ENCODE results near the gene SOCS3. TPM values are rescaled to one million over a fixed set of nuclear protein-coding genes. Genes with fewer than 3 reads are reported as not detected.
A peak's percentile ranks its signal among the peaks of the same experiment; 100 is the strongest.

Gene SOCS3
- total RNA-seq, 1 experiment from 2014 or later, result 21.7 TPM

GRCh38 chr17:78345791-78346494 lies 13.9 kb downstream of the SOCS3 start:
- CTCF ChIA-PET, result no interaction called here
- no peak overlapping the region for H2AFZ ChIP-seq
- H3K27me3 ChIP-seq (ENCODE audit: insufficient read depth, low read depth), result no peaks in the 10 kb centered on the region
- H3K9me2 ChIP-seq (ENCODE audit: insufficient read depth), result no peaks in the 10 kb centered on the region
- DNase-seq, result no peak
- H3K4me2 ChIP-seq, result no peak overlapping the region
- no TSS peak for BruUV-seq (replicated peaks)
- no peak overlapping the region for H3K27ac ChIP-seq
- POLR2A ChIA-PET (ENCODE audit: unreplicated experiment), result interaction anchor here (0.6 kb wide), 2 partner anchors 18 to 46 kb away, joined by 3 read pairs; no protein-coding TSS in a partner anchor
- H3K4me3 ChIP-seq, result no peak overlapping the region
- H3K9me3 ChIP-seq (ENCODE audit: insufficient read depth, low read depth), result no peaks in the 10 kb centered on the region
- intact Hi-C loops (cut with micrococcal nuclease; ENCODE audit: unreplicated experiment), result no loop called here
- peaks cover 33% of the 10 kb centered on the region; the same call in 1 of the 2 replicates for H3F3A ChIP-seq (ENCODE audit: insufficient read depth, low read depth)
- H4K20me1 ChIP-seq (ENCODE audit: insufficient read depth), result no peaks in the 10 kb centered on the region
- no peaks in the 10 kb centered on the region for H3K79me2 ChIP-seq (ENCODE audit: low read depth)
- H3K4me1 ChIP-seq (replicated peaks; ENCODE audit: insufficient read depth), result peaks cover 40% of the 10 kb centered on the region
- no peaks in the 10 kb centered on the region for H3K36me3 ChIP-seq (ENCODE audit: low read depth)
- TF ChIP-seq, protein P1, sequence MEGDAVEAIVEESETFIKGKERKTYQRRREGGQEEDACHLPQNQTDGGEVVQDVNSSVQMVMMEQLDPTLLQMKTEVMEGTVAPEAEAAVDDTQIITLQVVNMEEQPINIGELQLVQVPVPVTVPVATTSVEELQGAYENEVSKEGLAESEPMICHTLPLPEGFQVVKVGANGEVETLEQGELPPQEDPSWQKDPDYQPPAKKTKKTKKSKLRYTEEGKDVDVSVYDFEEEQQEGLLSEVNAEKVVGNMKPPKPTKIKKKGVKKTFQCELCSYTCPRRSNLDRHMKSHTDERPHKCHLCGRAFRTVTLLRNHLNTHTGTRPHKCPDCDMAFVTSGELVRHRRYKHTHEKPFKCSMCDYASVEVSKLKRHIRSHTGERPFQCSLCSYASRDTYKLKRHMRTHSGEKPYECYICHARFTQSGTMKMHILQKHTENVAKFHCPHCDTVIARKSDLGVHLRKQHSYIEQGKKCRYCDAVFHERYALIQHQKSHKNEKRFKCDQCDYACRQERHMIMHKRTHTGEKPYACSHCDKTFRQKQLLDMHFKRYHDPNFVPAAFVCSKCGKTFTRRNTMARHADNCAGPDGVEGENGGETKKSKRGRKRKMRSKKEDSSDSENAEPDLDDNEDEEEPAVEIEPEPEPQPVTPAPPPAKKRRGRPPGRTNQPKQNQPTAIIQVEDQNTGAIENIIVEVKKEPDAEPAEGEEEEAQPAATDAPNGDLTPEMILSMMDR (conservative IDR thresholded peaks at IDR 0.05), result no peak
- no peak for TF ChIP-seq EZH2 (IDR thresholded peaks at IDR 0.05; ENCODE audit: low read depth)

DNA sequence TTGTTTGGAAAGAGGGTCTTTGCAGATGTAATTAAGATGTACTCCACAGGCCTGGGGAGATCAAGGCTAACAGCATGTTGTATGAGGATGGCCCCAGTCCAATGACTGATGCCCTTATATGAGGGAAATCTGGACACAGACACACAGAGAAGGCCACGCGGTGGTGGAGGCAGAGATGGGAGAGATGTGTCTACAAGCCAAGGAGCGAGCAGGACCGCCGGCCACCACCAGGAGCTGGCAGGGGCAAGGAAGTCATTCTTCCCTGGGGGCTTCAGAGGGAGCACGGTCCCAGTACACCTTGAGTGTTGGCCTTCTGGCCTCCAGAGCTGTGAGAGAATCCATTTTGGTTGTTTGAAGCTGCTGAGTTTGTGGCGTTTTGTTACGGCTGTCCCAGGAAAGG lies 14.7 kb downstream of the SOCS3 start:
- POLR2A ChIA-PET (ENCODE audit: unreplicated experiment), result interaction anchor here (0.6 kb wide), 1 partner anchor 19 kb away, joined by 3 read pairs; no protein-coding TSS in a partner anchor
- Histone ChIP-seq H3K36me3 (ENCODE audit: low read depth) (no peaks in the 10 kb centered on the region), H3K4me2 (no peak overlapping the region), H3K79me2 (ENCODE audit: low read depth) (no peaks in the 10 kb centered on the region), H3K4me1 (replicated peaks; ENCODE audit: insufficient read depth) (peaks cover 48% of the 10 kb centered on the region), H3K9me2 (ENCODE audit: insufficient read depth) (no peaks in the 10 kb centered on the region), H3K4me3 (no peak overlapping the region), H3F3A (ENCODE audit: insufficient read depth, low read depth) (peaks cover 33% of the 10 kb centered on the region; the same call in 1 of the 2 replicates), H3K27me3 (ENCODE audit: insufficient read depth, low read depth) (no peaks in the 10 kb centered on the region), H4K20me1 (ENCODE audit: insufficient read depth) (no peaks in the 10 kb centered on the region), H3K27ac (no peak overlapping the region), H3K9me3 (ENCODE audit: insufficient read depth, low read depth) (no peaks in the 10 kb centered on the region), H2AFZ (no peak overlapping the region)
- CTCF ChIA-PET, result no interaction called here
- no TSS peak for BruUV-seq (replicated peaks)
- intact Hi-C loops (cut with micrococcal nuclease; ENCODE audit: unreplicated experiment), result no loop called here
- no peak for DNase-seq
- TF ChIP-seq, protein P1 (conservative IDR thresholded peaks at IDR 0.05), result no peak
- no peak for TF ChIP-seq EZH2 (IDR thresholded peaks at IDR 0.05; ENCODE audit: low read depth)

DNA sequence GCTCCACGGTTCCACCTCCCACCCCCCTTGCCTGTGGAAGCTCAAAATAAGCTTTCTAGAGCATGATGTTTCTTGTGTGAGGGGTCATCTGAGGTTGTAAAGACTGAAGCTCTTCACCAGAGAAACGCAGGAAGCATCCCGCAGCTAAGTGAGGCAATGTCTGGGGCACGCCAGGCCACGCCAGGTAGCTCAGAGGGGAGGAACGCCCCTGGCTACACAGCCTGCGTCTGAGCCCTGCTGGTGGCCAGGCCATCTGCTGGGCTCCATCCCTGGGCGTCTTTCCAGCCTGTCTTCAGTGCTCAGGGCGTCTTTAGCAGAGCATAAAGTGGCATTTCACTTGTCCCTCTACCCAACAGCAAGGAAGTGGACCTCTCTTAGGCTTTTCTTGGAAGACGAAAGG lies 15.2 kb downstream of the SOCS3 start:
- Histone ChIP-seq H3K4me3 (no peak overlapping the region), H4K20me1 (ENCODE audit: insufficient read depth) (no peaks in the 10 kb centered on the region), H3K4me1 (replicated peaks; ENCODE audit: insufficient read depth) (peaks cover 53% of the 10 kb centered on the region), H3K9me3 (ENCODE audit: insufficient read depth, low read depth) (no peaks in the 10 kb centered on the region), H3K27me3 (ENCODE audit: insufficient read depth, low read depth) (no peaks in the 10 kb centered on the region), H3K79me2 (ENCODE audit: low read depth) (no peaks in the 10 kb centered on the region), H3K27ac (0 out of 2 replicates have a peak overlapping the region, but pooled peaks have one; percentile 92), H3F3A (ENCODE audit: insufficient read depth, low read depth) (peaks cover 39% of the 10 kb centered on the region; the same call in 1 of the 2 replicates), H2AFZ (no peak overlapping the region), H3K4me2 (no peak overlapping the region), H3K36me3 (ENCODE audit: low read depth) (no peaks in the 10 kb centered on the region), H3K9me2 (ENCODE audit: insufficient read depth) (no peaks in the 10 kb centered on the region)
- ChIA-PET CTCF (interaction anchor here (0.6 to 1.3 kb wide), 3 partner anchors 30 to 93 kb away, joined by 3 to 6 read pairs (median 3); no protein-coding TSS in a partner anchor), POLR2A (ENCODE audit: unreplicated experiment) (no interaction called here)
- DNase-seq, result no peak
- TF ChIP-seq EZH2 (IDR thresholded peaks at IDR 0.05; ENCODE audit: low read depth), result no peak
- TF ChIP-seq, protein P1 (conservative IDR thresholded peaks at IDR 0.05), result no peak
- intact Hi-C loops (cut with micrococcal nuclease; ENCODE audit: unreplicated experiment), result no loop called here
- BruUV-seq (replicated peaks), result no TSS peak
